GM12878 (cell line): ENCODE results near the gene GMDS. TPM values are rescaled to one million over a fixed set of nuclear protein-coding genes. Genes with fewer than 3 reads are reported as not detected.

Source experiments
- ATAC-seq: fragments of 200-7000 bp; cut with Tn5 transposase; 3 replicates; pipeline ENCODE4 v1.9.1; 2020; ENCODE audit warnings: mild to moderate bottlenecking, moderate library complexity
- BruUV-seq: library from RNA; stranded (reverse); fragments of 400-500 nt; replicated peaks from 2 replicates; lab custom pipeline; 2021; lab: Mats Ljungman, UMichigan
- CTCF ChIA-PET: fragments of 300-600 bp; sonication (Branson Sonifier 250); formaldehyde crosslinking; extraction: SDS; loops from one replicate; lab custom pipeline; 2021; ENCODE audit warnings: inconsistent platforms; lab: Yijun Ruan, JAX
- POLR2A ChIA-PET: fragments of 350-600 bp; formaldehyde crosslinking; extraction: SDS; loops from one replicate; lab custom pipeline; 2021; ENCODE audit warnings: inconsistent platforms; lab: Charles Lee
- RAD21 ChIA-PET: fragments of 300-600 bp; sonication (Branson Sonifier 250); formaldehyde crosslinking; loops from one replicate; lab custom pipeline; 2023; ENCODE audit warnings: antibody characterized with exemption; ENCODE audit not compliant: unreplicated experiment; lab: Charles Lee
- SMC1A ChIA-PET: fragments of 300-600 bp; sonication (Branson Sonifier 250); formaldehyde crosslinking; loops from one replicate; lab custom pipeline; 2023; ENCODE audit not compliant: unreplicated experiment, uncharacterized antibody; lab: Charles Lee
- DNase-seq: peaks from one replicate; pipeline ENCODE4 v3.0.0-alpha.2; 2011; ENCODE audit warnings: low read depth, low spot score
- FAIRE-seq: peaks from 3 replicates; lab custom pipeline; 2011; peaks lifted over from hg19 to GRCh38; lab: Jason Lieb, UNC
- H2AFZ ChIP-seq: 2 replicates; pipeline ENCODE4 v1.6.0; 2011; ENCODE audit warnings: low read depth, low read length, control low read depth; ENCODE audit not compliant: control insufficient read depth
- H3K27ac ChIP-seq: 2 replicates; pipeline ENCODE4 v1.5.1; 2011; ENCODE audit warnings: control low read depth; ENCODE audit not compliant: control insufficient read depth, insufficient read depth
- H3K27me3 ChIP-seq, 2 experiments: replicated peaks in 1 of 2; 2 replicates each; pipeline versions ENCODE4 v1.6.0 to v1.6.1; 2011; ENCODE audit warnings: low read length in 1 of 2; ENCODE audit not compliant: control insufficient read depth in 2 of 2, insufficient read depth in 2 of 2
- H3K36me3 ChIP-seq, 2 experiments: 2 replicates each; pipeline ENCODE4 v1.5.1; 2011; ENCODE audit warnings: low read length in 1 of 2; ENCODE audit not compliant: control insufficient read depth in 2 of 2, insufficient read depth in 2 of 2
- H3K4me1 ChIP-seq: 2 replicates; pipeline ENCODE4 v1.6.1; 2011; ENCODE audit warnings: mild to moderate bottlenecking, low read length, moderate library complexity, mixed read lengths; ENCODE audit not compliant: control insufficient read depth, insufficient read depth
- H3K4me2 ChIP-seq: 2 replicates; pipeline ENCODE4 v1.6.0; 2011; ENCODE audit warnings: control low read depth; ENCODE audit not compliant: control insufficient read depth, insufficient read depth
- H3K4me3 ChIP-seq: fragments of 200-600 bp; sonication (generic); 2 replicates; pipeline ENCODE4 v1.5.1; 2016
- H3K79me2 ChIP-seq: 2 replicates; pipeline ENCODE4 v1.6.0; 2011; ENCODE audit warnings: low read length; ENCODE audit not compliant: control insufficient read depth, insufficient read depth
- H3K9ac ChIP-seq: 2 replicates; pipeline ENCODE4 v1.8.0; 2011; ENCODE audit warnings: low read length, control low read depth, mixed read lengths; ENCODE audit not compliant: control insufficient read depth, insufficient read depth
- H3K9me3 ChIP-seq: replicated peaks from 3 replicates; pipeline ENCODE4 v1.5.1; 2011; ENCODE audit warnings: mild to moderate bottlenecking, low read length; ENCODE audit not compliant: control insufficient read depth, insufficient read depth
- H4K20me1 ChIP-seq: 2 replicates; pipeline ENCODE4 v1.6.0; 2011; ENCODE audit not compliant: control insufficient read depth, insufficient read depth
- BHLHE40 ChIP-seq, 2 experiments: fragments of 450-650 bp in 1 of 2; IDR thresholded peaks; 2 replicates each; pipeline ENCODE4 v1.6.1; 2011 to 2017; ENCODE audit warnings: low read depth in 2 of 2, borderline replicate concordance in 1 of 2, improper control_type of control experiment in 1 of 2, low read length in 1 of 2, mild to moderate bottlenecking in 1 of 2
- BRCA1 ChIP-seq: IDR thresholded peaks from 2 replicates; pipeline ENCODE4 v1.6.1; 2011; ENCODE audit warnings: low read depth, low read length, improper control_type of control experiment
- CBX3 ChIP-seq: fragments of 200-600 bp; sonication (generic); IDR thresholded peaks from 2 replicates; pipeline ENCODE4 v1.6.1; 2016; ENCODE audit warnings: low read depth, borderline replicate concordance
- CREM ChIP-seq: IDR thresholded peaks from 2 replicates; pipeline ENCODE4 v1.6.1; 2014; ENCODE audit warnings: antibody characterized with exemption, low read depth
- E2F8 ChIP-seq: fragments of 450-650 bp; IDR thresholded peaks from 2 replicates; pipeline ENCODE4 v1.6.1; 2018; ENCODE audit warnings: mild to moderate bottlenecking, low read depth, moderate library complexity; ENCODE audit not compliant: partially characterized antibody
- HDAC2 ChIP-seq: fragments of 200-600 bp; sonication (generic); IDR thresholded peaks from 2 replicates; pipeline ENCODE4 v1.6.1; 2017
- KLF5 ChIP-seq: fragments of 450-650 bp; IDR thresholded peaks from 2 replicates; pipeline ENCODE4 v1.6.1; 2014; ENCODE audit warnings: mild to moderate bottlenecking; ENCODE audit not compliant: partially characterized antibody
- LARP7 ChIP-seq: fragments of 450-650 bp; IDR thresholded peaks from 2 replicates; pipeline ENCODE4 v1.6.1; 2017; ENCODE audit warnings: mild to moderate bottlenecking
- NR2C1 ChIP-seq: fragments of 450-650 bp; IDR thresholded peaks from 2 replicates; pipeline ENCODE4 v1.6.1; 2017; ENCODE audit warnings: antibody characterized with exemption, mild to moderate bottlenecking, moderate library complexity
- SPI1 ChIP-seq: IDR thresholded peaks from 2 replicates; pipeline ENCODE4 v1.6.1; 2011; ENCODE audit warnings: low read depth, mild to moderate bottlenecking, low read length, moderate library complexity, borderline replicate concordance; ENCODE audit not compliant: insufficient read depth
- TARDBP ChIP-seq: IDR thresholded peaks from 2 replicates; pipeline ENCODE4 v1.6.1; 2016; ENCODE audit warnings: borderline replicate concordance
- ZSCAN29 ChIP-seq: fragments of 450-650 bp; IDR thresholded peaks from 2 replicates; pipeline ENCODE4 v1.6.1; 2017; ENCODE audit warnings: mild to moderate bottlenecking, moderate library complexity
- WGBS: methylation state at CpG from one replicate; pipeline ENCODE4 v1.1.6; 2016; ENCODE audit warnings: low lambda C conversion rate; ENCODE audit not compliant: insufficient replicate concordance, insufficient coverage; ENCODE audit errors: missing lambda C conversion rate; 5-methylcytosine and 5-hydroxymethylcytosine counted together
- in situ Hi-C: fragments of 300-500 bp; cut with MboI; formaldehyde crosslinking; loops from 9 replicates; pipeline ENCODE4 v1.14.3; 2018; ENCODE audit warnings: mixed read lengths
- intact Hi-C: fragments of 100-400 bp; cut with micrococcal nuclease; formaldehyde crosslinking; loops from one replicate; pipeline ENCODE4 v1.14.2; 2022; ENCODE audit not compliant: unreplicated experiment
- polyA plus RNA-seq, 11 experiments: library from polyadenylated mRNA; depleted of rRNA in 4 of 11; unstranded in 6 of 11; stranded (reverse) in 5 of 11; fragments of >200 nt; fragmentation: Nextera tagmentation in 4 of 11; fragmentation: Illumina TruSeq in 1 of 11; extraction: Ambion mirVana in 4 of 11; extraction: Trizol in 1 of 11; gene quantifications; 1 replicate in 1 of 11; 2 replicates in 10 of 11; pipeline versions ENCODE4 v1.2.1 to v1.2.3, GENCODE V29; 2011 to 2016; ENCODE audit warnings: inconsistent platforms in 2 of 11, missing spikeins in 2 of 11, low read depth in 1 of 11
- total RNA-seq, 4 experiments: library from RNA; depleted of rRNA in 3 of 4; stranded (reverse); fragments of >200 nt in 3 of 4; fragmentation: Illumina TruSeq in 1 of 4; extraction: Trizol in 1 of 4; gene quantifications; 2 replicates each; pipeline versions ENCODE4 v1.2.1 to v1.2.3, GENCODE V29; 2013 to 2021

GMDS gene
- total and polyA plus RNA-seq, 10 of the 15 experiments (the other 5 are each of a cell fraction or from before 2014, with no cell fraction given), result 0.61 to 53.8 (median 29.3) TPM

GRCh38 chr6:1730882-1731281, 514.5 kb downstream of the GMDS start:
- Histone ChIP-seq H3K36me3 (no peaks in the 10 kb centered on the region), H3K4me3 (no peak overlapping the region), H3K27ac (no peak overlapping the region), H4K20me1 (no peaks in the 10 kb centered on the region), H3K9ac (no peak overlapping the region), H3K27me3 (no peaks in the 10 kb centered on the region), H2AFZ (no peak overlapping the region), H3K9me3 (no peaks in the 10 kb centered on the region), H3K4me1 (no peaks in the 10 kb centered on the region), H3K79me2 (no peaks in the 10 kb centered on the region), H3K4me2 (no peak overlapping the region)
- POLR2A ChIA-PET, result no interaction called here
- SMC1A ChIA-PET, result interaction anchor here (1.1 kb wide), 1 partner anchor 38 kb away, joined by 3 read pairs; no protein-coding TSS in a partner anchor
- 63% methylated on average over 3 of the region's 3 CpGs for WGBS
- no TSS peak for BruUV-seq
- DNase-seq (no peak), FAIRE-seq (no peak), ATAC-seq (no peak)
- CTCF ChIA-PET, result interaction anchor here (1.0 kb wide), 1 partner anchor 8 kb away, joined by 3 read pairs; no protein-coding TSS in a partner anchor
- in situ Hi-C loops, result no loop called here
- RAD21 ChIA-PET, result no interaction called here
- intact Hi-C loops, result no loop called here
- TF ChIP-seq NR2C1 (no peak), BHLHE40 (IDR thresholded peaks at IDR 0.05; ENCODE audit: borderline replicate concordance in 1 of 2, low read depth in 2 of 2, low read length in 1 of 2) (no peak), LARP7 (no peak), BRCA1 (no peak), TARDBP (no peak), ZSCAN29 (no peak), CBX3 (no peak), CREM (no peak), E2F8 (no peak), HDAC2 (no peak), SPI1 (no peak), KLF5 (no peak)
